HFF-Myc (cell line): ENCODE data around the gene RPL5.

Source experiments
- DNase-seq: peaks from one replicate; pipeline ENCODE4 v3.0.0-alpha.2; 2011; ENCODE audit warnings: low read depth; ENCODE audit errors: extremely low read depth
- H3K4me3 ChIP-seq: replicated peaks from 2 replicates; pipeline ENCODE4 v1.5.1; 2011; ENCODE audit warnings: low read depth, mild to moderate bottlenecking, control low read depth, low read length
- CTCF ChIP-seq: IDR thresholded peaks from 2 replicates; pipeline ENCODE4 v1.5.1; 2012; ENCODE audit warnings: mild to moderate bottlenecking, low read depth, low read length, control low read depth; ENCODE audit errors: missing control alignments

RPL5 gene

GRCh38 chr1:92790867-92791266 is 41.0 kb upstream of the RPL5 start:
- no peak for DNase-seq
- no peak for TF ChIP-seq CTCF
- no peak overlapping the region for H3K4me3 ChIP-seq

GRCh38 chr1:92791487-92792066 is 40.3 kb upstream of the RPL5 start:
- no peak for TF ChIP-seq CTCF
- no peak overlapping the region for H3K4me3 ChIP-seq
- no peak for DNase-seq

- DNase-seq, result no peak
- TF ChIP-seq CTCF, result no peak
- no peak overlapping the region for H3K4me3 ChIP-seq
Observed at GRCh38 chr1:92792340-92792782, 39.5 kb upstream of the RPL5 start.

GRCh38 chr1:92795166-92795565 is 36.7 kb upstream of the RPL5 start:
- no peak for DNase-seq
- no peak for TF ChIP-seq CTCF
- H3K4me3 ChIP-seq, result no peak overlapping the region

GRCh38 chr1:92797297-92797696 is 34.5 kb upstream of the RPL5 start:
- no peak overlapping the region for H3K4me3 ChIP-seq
- no peak for DNase-seq
- TF ChIP-seq CTCF, result no peak

GRCh38 chr1:92797961-92798360 is 33.9 kb upstream of the RPL5 start:
- no peak for TF ChIP-seq CTCF
- no peak overlapping the region for H3K4me3 ChIP-seq
- DNase-seq, result no peak
